ENCODE data around the gene HLA-DOA. TPM values are rescaled to one million over a fixed set of nuclear protein-coding genes. Genes with fewer than 3 reads are reported as not detected.

The HLA-DOA gene
- total and polyA plus RNA-seq, 2 of the 8 experiments (the other 6 are each of a cell fraction or from before 2014, with no cell fraction given): 23.7 to 89.0 TPM

- no peak overlapping the region for H3K27ac ChIP-seq (ENCODE audit: low read depth, low read length)
- WGBS, 2 experiments (ENCODE audit: extremely low coverage in 1 of 2, insufficient coverage in 1 of 2, insufficient read length in 1 of 2, insufficient replicate concordance in 2 of 2, low coverage in 1 of 2, low lambda C conversion rate in 2 of 2, missing lambda C conversion rate in 1 of 2): 85% methylated on average over 4 of the region's 4 CpGs; no CpG with 5 or more reads in 1 of the 2 experiments
- POLR2A ChIA-PET (ENCODE audit: partially characterized antibody): interaction anchor here (0.9 to 2.0 kb wide), 3 partner anchors 30 to 145 kb away, joined by 3 to 8 read pairs (median 3); partner anchors contain the start of gene HLA-DPB1
These were observed 7.7 kb downstream of the HLA-DOA start for GRCh38 chr6:33001685-33002084.

More at GRCh38 chr6:33001685-33002084, 7.7 kb downstream of the HLA-DOA start:
- H3K9ac ChIP-seq (replicated peaks in 1 of 4; ENCODE audit: extremely low read depth in 1 of 4, low read depth in 3 of 4, low read length in 3 of 4): no peak overlapping the region
- no peaks in the 10 kb centered on the region for H3K9me3 ChIP-seq (ENCODE audit: insufficient read depth in 2 of 2, low read depth in 1 of 2, low read length in 1 of 2)
- no peak overlapping the region for H2BK20ac ChIP-seq (ENCODE audit: low read length)
- H3K79me2 ChIP-seq (ENCODE audit: control insufficient read depth in 1 of 2, insufficient read depth in 2 of 2, low read length in 2 of 2): no peaks in the 10 kb centered on the region
- H3K23ac ChIP-seq (ENCODE audit: insufficient read length): no peak overlapping the region
- H3K4me2 ChIP-seq (ENCODE audit: insufficient read depth in 1 of 2, low read depth in 2 of 2, low read length in 2 of 2): no peak overlapping the region
- no peak overlapping the region for H2BK120ac ChIP-seq (replicated peaks; ENCODE audit: low read depth, low read length)
- H3K56ac ChIP-seq (replicated peaks; ENCODE audit: insufficient read length, low read depth, low read length): no peak overlapping the region
- H3K14ac ChIP-seq (ENCODE audit: insufficient read length): no peak overlapping the region
- H2BK12ac ChIP-seq (ENCODE audit: low read depth, low read length): no peak overlapping the region
- H2BK5ac ChIP-seq (ENCODE audit: low read depth, low read length): no peak overlapping the region
- peaks cover 0 to 4% (median 2%) of the 10 kb centered on the region in 4 experiments; a peak in 2 of 8 replicates for H3K36me3 ChIP-seq (ENCODE audit: control insufficient read depth in 2 of 4, insufficient read depth in 4 of 4, low read length in 3 of 4)
- H4K8ac ChIP-seq (ENCODE audit: extremely low read depth, insufficient read depth, low read length): no peak overlapping the region
- no peak overlapping the region for H3K18ac ChIP-seq (ENCODE audit: extremely low read depth, low read length)
- H3K4ac ChIP-seq (replicated peaks; ENCODE audit: insufficient read length, low read depth, low read length): no peak overlapping the region
- no peak overlapping the region for H4K5ac ChIP-seq (ENCODE audit: insufficient read length, low read depth, low read length)
- H3K27me3 ChIP-seq (replicated peaks in 1 of 4; ENCODE audit: control insufficient read depth in 3 of 4, extremely low read depth in 1 of 4, insufficient read depth in 3 of 4, low read length in 3 of 4): peaks cover 0 to 2% (median 0%) of the 10 kb centered on the region in 4 experiments; a peak in 1 of 7 replicates
- no peak overlapping the region for H2AK5ac ChIP-seq (ENCODE audit: low read depth, low read length)
- no peaks in the 10 kb centered on the region for H4K20me1 ChIP-seq (replicated peaks in 1 of 2; ENCODE audit: control insufficient read depth in 1 of 2, insufficient read depth in 2 of 2, low read length in 2 of 2)
- no peak for FAIRE-seq
- CTCF ChIA-PET (ENCODE audit: partially characterized antibody): interaction anchor here (0.7 to 5.2 kb wide), 18 partner anchors 9 to 247 kb away, joined by 3 to 45 read pairs (median 6); partner anchors contain the start of gene HLA-DOA
- no peak overlapping the region for H4K91ac ChIP-seq (replicated peaks; ENCODE audit: insufficient read length, low read length)
- H2BK15ac ChIP-seq (ENCODE audit: low read length): no peak overlapping the region
- TF ChIP-seq CHD2 (IDR thresholded peaks at IDR 0.05; ENCODE audit: low read length) (no peak), EGR1 (IDR thresholded peaks at IDR 0.05; ENCODE audit: borderline replicate concordance, low read depth, low read length) (no peak), CTBP2 (IDR thresholded peaks at IDR 0.05; ENCODE audit: borderline replicate concordance, insufficient read depth, insufficient read length, low read length) (no peak), HDAC6 (IDR thresholded peaks at IDR 0.05; ENCODE audit: low read depth, low read length) (no peak), SAP30 (IDR thresholded peaks at IDR 0.05; ENCODE audit: insufficient read depth, insufficient replicate concordance, low read length) (no peak), USF2 (IDR thresholded peaks at IDR 0.05; ENCODE audit: low read length) (no peak), KDM4A (IDR thresholded peaks at IDR 0.05; ENCODE audit: low read depth, low read length, severe bottlenecking) (no peak), MAX (IDR thresholded peaks at IDR 0.05) (no peak), ATF3 (IDR thresholded peaks at IDR 0.05; ENCODE audit: insufficient read depth, low read depth, low read length) (no peak)
- H3K79me1 ChIP-seq (ENCODE audit: low read depth, low read length): no peaks in the 10 kb centered on the region
- H3K4me3 ChIP-seq (ENCODE audit: extremely low read depth in 1 of 4, insufficient read depth in 2 of 4, low read depth in 3 of 4, low read length in 4 of 4): no peak overlapping the region
- H2AFZ ChIP-seq (ENCODE audit: low read length): no peak overlapping the region
- DNase-seq (ENCODE audit: low read depth in 1 of 2, low spot score in 2 of 2): no peak
- no peaks in the 10 kb centered on the region for H3K4me1 ChIP-seq (replicated peaks in 1 of 4; ENCODE audit: control insufficient read depth in 3 of 4, insufficient read depth in 4 of 4, low read length in 3 of 4)
- no peaks in the 10 kb centered on the region for H3K23me2 ChIP-seq (ENCODE audit: low read depth, low read length)

Data from H1 (cell line).